ENCODE data around the gene ACKR3.

ACKR3 gene

GRCh38 chr2:236628981-236629605, 59.5 kb downstream of the ACKR3 start:
- DNase-seq (ENCODE audit: insufficient read length): no peak
- TF ChIP-seq POLR2AphosphoS5 (IDR thresholded peaks at IDR 0.05; ENCODE audit: low read depth, low read length) (no peak), TAF1 (IDR thresholded peaks at IDR 0.05; ENCODE audit: borderline replicate concordance, low read depth, low read length) (no peak), POLR2A (IDR thresholded peaks at IDR 0.05; ENCODE audit: low read depth, low read length) (no peak)
- FAIRE-seq: no peak

GRCh38 chr2:236629961-236630872, 60.6 kb downstream of the ACKR3 start:
- TF ChIP-seq POLR2A (IDR thresholded peaks at IDR 0.05; ENCODE audit: low read depth, low read length) (no peak), TAF1 (IDR thresholded peaks at IDR 0.05; ENCODE audit: borderline replicate concordance, low read depth, low read length) (no peak), POLR2AphosphoS5 (IDR thresholded peaks at IDR 0.05; ENCODE audit: low read depth, low read length) (no peak)
- FAIRE-seq (no peak), DNase-seq (ENCODE audit: insufficient read length) (no peak)

- FAIRE-seq: no peak
- TF ChIP-seq TAF1 (IDR thresholded peaks at IDR 0.05; ENCODE audit: borderline replicate concordance, low read depth, low read length): no peak
- no peak for TF ChIP-seq POLR2A (IDR thresholded peaks at IDR 0.05; ENCODE audit: low read depth, low read length)
- no peak for TF ChIP-seq POLR2AphosphoS5 (IDR thresholded peaks at IDR 0.05; ENCODE audit: low read depth, low read length)
- DNase-seq (ENCODE audit: insufficient read length): no peak
These were observed 61.7 kb downstream of the ACKR3 start for GRCh38 chr2:236631281-236631855.

GRCh38 chr2:236631856-236632291, 62.2 kb downstream of the ACKR3 start:
- no peak for FAIRE-seq
- TF ChIP-seq POLR2A (IDR thresholded peaks at IDR 0.05; ENCODE audit: low read depth, low read length) (no peak), TAF1 (IDR thresholded peaks at IDR 0.05; ENCODE audit: borderline replicate concordance, low read depth, low read length) (no peak), POLR2AphosphoS5 (IDR thresholded peaks at IDR 0.05; ENCODE audit: low read depth, low read length) (no peak)
- DNase-seq (ENCODE audit: insufficient read length): no peak
